Spleen (tissue), 11 donors: ENCODE results near the gene PARD3. TPM values are rescaled to one million over a fixed set of nuclear protein-coding genes. Genes with fewer than 3 reads are reported as not detected.
"Not testable (repeated sequence)": the region's sequence is repeated elsewhere in the genome, so short reads cannot be mapped to it uniquely, and the experiment has no call there.

ENCODE experiments used
- DNase-seq: peaks from one replicate; pipeline ENCODE4 v3.0.0-alpha.2; 2020
- H3K27ac ChIP-seq, 8 donors: fragments of 200-600 bp; sonication (generic) in 7 of 8; 1 replicate in 4 of 8; 2 replicates in 4 of 8; pipeline versions ENCODE4 v1.5.0 to v1.8.0; 2016 to 2021; ENCODE audit warnings: inconsistent platforms in 4 of 8, mild to moderate bottlenecking in 4 of 8, moderate library complexity in 1 of 8
- H3K27me3 ChIP-seq, 7 donors: fragments of 200-600 bp; sonication (generic) in 6 of 7; replicated peaks in 1 of 7; 1 replicate in 4 of 7; 2 replicates in 3 of 7; pipeline versions ENCODE4 v1.5.0 to v1.8.0; 2016 to 2021; ENCODE audit warnings: inconsistent platforms in 3 of 7, mild to moderate bottlenecking in 1 of 7
- H3K36me3 ChIP-seq, 6 donors: fragments of 200-600 bp; sonication (generic) in 5 of 6; 1 replicate in 4 of 6; 2 replicates in 2 of 6; pipeline versions ENCODE4 v1.5.0 to v1.8.0; 2016 to 2021; ENCODE audit warnings: inconsistent platforms in 2 of 6
- H3K4me1 ChIP-seq, 6 donors: fragments of 200-600 bp; sonication (generic) in 5 of 6; 1 replicate in 3 of 6; 2 replicates in 3 of 6; pipeline versions ENCODE4 v1.5.0 to v1.8.0; 2016 to 2021; ENCODE audit warnings: inconsistent platforms in 3 of 6
- H3K4me3 ChIP-seq, 8 donors: fragments of 200-600 bp; sonication (generic) in 7 of 8; 1 replicate in 4 of 8; 2 replicates in 4 of 8; pipeline versions ENCODE4 v1.5.0 to v1.8.0; 2016 to 2021; ENCODE audit warnings: inconsistent platforms in 4 of 8, mild to moderate bottlenecking in 4 of 8, moderate library complexity in 2 of 8
- H3K9me3 ChIP-seq, 8 donors: fragments of 200-600 bp; sonication (generic) in 7 of 8; 1 replicate in 4 of 8; 2 replicates in 4 of 8; pipeline versions ENCODE4 v1.5.0 to v1.8.0; 2016 to 2021; ENCODE audit warnings: inconsistent platforms in 4 of 8
- POLR2A ChIP-seq, 3 donors: fragments of 450-650 bp; IDR thresholded peaks; one replicate each; pipeline ENCODE4 v1.5.1; 2017; ENCODE audit warnings: antibody characterized with exemption in 3 of 3, mild to moderate bottlenecking in 1 of 3
- POLR2AphosphoS5 ChIP-seq, 3 donors: sonication (generic); formaldehyde crosslinking; IDR thresholded peaks; one replicate each; pipeline ENCODE4 v1.5.1; 2017; ENCODE audit warnings: antibody characterized with exemption in 3 of 3
- WGBS, 5 donors: extraction: QIAGEN DNeasy Blood & Tissue Kit in 3 of 5; methylation state at CpG; one replicate each; pipeline versions ENCODE4 v1.1.5 to v1.1.7; 2013 to 2018; 5-methylcytosine and 5-hydroxymethylcytosine counted together
- intact Hi-C: fragments of 100-400 bp; cut with DNase I; formaldehyde crosslinking; loops from one replicate; pipeline ENCODE4 v1.15.0; 2023; ENCODE audit warnings: low total_unique reads
- polyA plus RNA-seq, 3 donors: library from polyadenylated mRNA; stranded (reverse); fragments of 200-250 nt; gene quantifications; one replicate each; pipeline ENCODE4 v1.2.1, GENCODE V29; 2013
- total RNA-seq, 7 donors: library from RNA; depleted of rRNA in 3 of 7; stranded (reverse); fragments of >200 nt in 3 of 7; fragmentation: NEBNext Ultra II Directional in 4 of 7; extraction: Animal tissue kit (Norgen Biotek cat#: 25700) in 4 of 7; gene quantifications; one replicate each; pipeline versions ENCODE4 v1.1.0 to v1.2.1, GENCODE V29; 2016 to 2021
- TF ChIP-seq, protein P1 (sequence below), 11 experiments: fragments of 200-600 bp in 7 of 11; fragments of 450-650 bp in 4 of 11; sonication (generic) in 4 of 11; IDR thresholded peaks in 8 of 11; conservative IDR thresholded peaks in 3 of 11; 1 replicate in 7 of 11; 2 replicates in 4 of 11; pipeline versions ENCODE4 v1.4.0 to v1.8.0; 2016 to 2021; ENCODE audit warnings: antibody characterized with exemption in 11 of 11, inconsistent platforms in 4 of 11, mild to moderate bottlenecking in 1 of 11
- donor health status: healthy with polysubstance abuse.
- donor health status: DM: no; HTN: no; CAD: no; lungs with moderate emphysema.
- donor health status: DM: no; HTN: no; CAD: no.
- donor health status: Bipolar disorder and iron deficiency.
- donor health status: healthy.
- donor health status: DM: no; HTN: no; CAD: no.
- donor health status: DM: yes; HTN: yes; CAD: no.

PARD3 gene
- total and polyA plus RNA-seq, 10 donors = 2.8 to 18.9 (median 10.8) TPM

- TF ChIP-seq POLR2A (IDR thresholded peaks at IDR 0.05) = no peak
- TF ChIP-seq POLR2AphosphoS5 (IDR thresholded peaks at IDR 0.05) = no peak
- TF ChIP-seq, protein P1, sequence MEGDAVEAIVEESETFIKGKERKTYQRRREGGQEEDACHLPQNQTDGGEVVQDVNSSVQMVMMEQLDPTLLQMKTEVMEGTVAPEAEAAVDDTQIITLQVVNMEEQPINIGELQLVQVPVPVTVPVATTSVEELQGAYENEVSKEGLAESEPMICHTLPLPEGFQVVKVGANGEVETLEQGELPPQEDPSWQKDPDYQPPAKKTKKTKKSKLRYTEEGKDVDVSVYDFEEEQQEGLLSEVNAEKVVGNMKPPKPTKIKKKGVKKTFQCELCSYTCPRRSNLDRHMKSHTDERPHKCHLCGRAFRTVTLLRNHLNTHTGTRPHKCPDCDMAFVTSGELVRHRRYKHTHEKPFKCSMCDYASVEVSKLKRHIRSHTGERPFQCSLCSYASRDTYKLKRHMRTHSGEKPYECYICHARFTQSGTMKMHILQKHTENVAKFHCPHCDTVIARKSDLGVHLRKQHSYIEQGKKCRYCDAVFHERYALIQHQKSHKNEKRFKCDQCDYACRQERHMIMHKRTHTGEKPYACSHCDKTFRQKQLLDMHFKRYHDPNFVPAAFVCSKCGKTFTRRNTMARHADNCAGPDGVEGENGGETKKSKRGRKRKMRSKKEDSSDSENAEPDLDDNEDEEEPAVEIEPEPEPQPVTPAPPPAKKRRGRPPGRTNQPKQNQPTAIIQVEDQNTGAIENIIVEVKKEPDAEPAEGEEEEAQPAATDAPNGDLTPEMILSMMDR (IDR thresholded peaks at IDR 0.05 in 8 of 11, conservative IDR thresholded peaks at IDR 0.05 in 3 of 11) = no peak
- 75 to 95% (median 81%) methylated on average over 2 of the region's 2 CpGs for WGBS, 5 donors
- H3K9me3 ChIP-seq = no peaks in the 10 kb centered on the region
Measured at GRCh38 chr10:34358729-34359434, 456.2 kb downstream of the PARD3 start.

DNA sequence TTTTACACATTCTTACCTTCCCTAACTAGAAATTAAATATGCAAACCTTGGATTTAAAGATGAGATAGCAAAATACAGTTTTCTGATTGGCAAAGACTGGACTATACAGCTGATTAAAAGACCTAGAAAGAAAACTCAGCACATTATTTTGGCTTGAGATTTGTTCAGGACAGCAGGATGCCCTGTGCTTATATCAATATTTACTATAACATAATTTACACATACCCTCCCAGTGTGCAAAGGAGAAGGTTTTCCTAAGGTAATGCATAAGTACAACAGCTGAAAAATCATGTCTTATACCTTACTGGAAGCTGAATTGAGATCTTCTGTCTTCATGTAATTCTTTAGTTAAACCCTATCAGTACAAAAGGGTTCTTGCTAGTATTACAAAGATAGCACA, 458.6 kb downstream of the PARD3 start:
- H3K9me3 ChIP-seq = peaks cover 0 to 3% (median 0%) of the 10 kb centered on the region in 8 donors
- no peak for DNase-seq
- TF ChIP-seq, protein P1 (IDR thresholded peaks at IDR 0.05 in 8 of 11, conservative IDR thresholded peaks at IDR 0.05 in 3 of 11) = no peak
- no peak for TF ChIP-seq POLR2A (IDR thresholded peaks at IDR 0.05)
- no peak for TF ChIP-seq POLR2AphosphoS5 (IDR thresholded peaks at IDR 0.05)
- no peaks in the 10 kb centered on the region for H3K36me3 ChIP-seq
- no peaks in the 10 kb centered on the region for H3K4me1 ChIP-seq
- no peak overlapping the region for H3K4me3 ChIP-seq
- no peak overlapping the region for H3K27ac ChIP-seq
- intact Hi-C loops = no loop called here
- no peaks in the 10 kb centered on the region for H3K27me3 ChIP-seq

More at GRCh38 chr10:34358729-34359434, 456.2 kb downstream of the PARD3 start:
- H3K4me3 ChIP-seq = no peak overlapping the region
- no peak overlapping the region for H3K27ac ChIP-seq
- no peaks in the 10 kb centered on the region for H3K36me3 ChIP-seq
- H3K4me1 ChIP-seq = no peaks in the 10 kb centered on the region
- intact Hi-C loops = no loop called here
- DNase-seq = no peak
- H3K27me3 ChIP-seq = no peaks in the 10 kb centered on the region

DNA sequence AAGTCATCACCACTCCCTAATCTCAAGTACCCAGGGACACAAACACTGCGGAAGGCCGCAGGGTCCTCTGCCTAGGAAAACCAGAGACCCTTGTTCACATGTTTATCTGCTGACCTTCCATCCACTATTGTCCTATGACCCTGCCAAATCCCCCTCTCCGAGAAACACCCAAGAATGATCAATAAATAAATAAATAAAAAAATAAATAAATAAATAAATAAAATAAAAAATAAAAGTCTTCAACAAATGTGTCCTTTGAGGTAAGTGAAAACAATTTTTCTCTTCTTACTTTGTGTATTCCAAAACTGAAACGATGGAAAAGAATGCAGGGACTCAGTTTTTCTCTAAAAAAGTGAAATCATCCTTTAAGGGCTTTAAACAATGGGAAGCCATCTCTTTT, 461.6 kb downstream of the PARD3 start:
- H3K27ac ChIP-seq, H3K36me3 ChIP-seq, DNase-seq, intact Hi-C loops, H3K4me3 ChIP-seq, H3K27me3 ChIP-seq, H3K4me1 ChIP-seq: not testable (repeated sequence)
- H3K9me3 ChIP-seq = peaks cover 0 to 11% (median 0%) of the 10 kb centered on the region in 8 donors
- 82 to 96% (median 92%) methylated on average over 4 of the region's 4 CpGs for WGBS, 5 donors

- 93 to 98% (median 96%) methylated on average over 21 to 45 of the region's 45 CpGs for WGBS, 5 donors
- H3K4me3 ChIP-seq, DNase-seq, H3K4me1 ChIP-seq, H3K27ac ChIP-seq, intact Hi-C loops, H3K27me3 ChIP-seq, H3K36me3 ChIP-seq: not testable (repeated sequence)
- H3K9me3 ChIP-seq = peaks cover 0 to 11% (median 0%) of the 10 kb centered on the region in 8 donors
Measured at GRCh38 chr10:34352599-34353204, 462.4 kb downstream of the PARD3 start.

GRCh38 chr10:34351161-34351560, 463.9 kb downstream of the PARD3 start:
- DNase-seq = no peak
- Histone ChIP-seq H3K27ac (no peak overlapping the region), H3K36me3 (no peaks in the 10 kb centered on the region), H3K4me3 (no peak overlapping the region), H3K9me3 (peaks cover 0 to 11% (median 0%) of the 10 kb centered on the region in 8 donors), H3K4me1 (no peaks in the 10 kb centered on the region), H3K27me3 (no peaks in the 10 kb centered on the region)
- TF ChIP-seq POLR2A (IDR thresholded peaks at IDR 0.05) (no peak), POLR2AphosphoS5 (IDR thresholded peaks at IDR 0.05) (no peak)
- TF ChIP-seq, protein P1 (IDR thresholded peaks at IDR 0.05 in 8 of 11, conservative IDR thresholded peaks at IDR 0.05 in 3 of 11) = no peak
- intact Hi-C loops = no loop called here
- WGBS, 5 donors = 82 to 94% (median 87%) methylated on average over 3 of the region's 3 CpGs
